Brain microvascular endothelial cell (primary cell): ENCODE measurements around the gene PDSS2.

Experiments
- DNase-seq: peaks from one replicate; pipeline ENCODE4 v3.0.0-alpha.2; 2020
- H3K27ac ChIP-seq: fragments of 250-450 bp; sonication (Bioruptor Pico); 2 replicates; pipeline ENCODE4 v1.5.1; 2020; ENCODE audit warnings: mild to moderate bottlenecking, moderate library complexity
- H3K27me3 ChIP-seq: fragments of 250-450 bp; sonication (Bioruptor Pico); replicated peaks from 2 replicates; pipeline ENCODE4 v1.5.1; 2020; ENCODE audit warnings: mild to moderate bottlenecking
- H3K36me3 ChIP-seq: fragments of 250-450 bp; sonication (Bioruptor Pico); replicated peaks from 2 replicates; pipeline ENCODE4 v1.5.1; 2020; ENCODE audit warnings: mild to moderate bottlenecking
- H3K4me3 ChIP-seq: 2 replicates; pipeline ENCODE4 v1.5.1; 2011; ENCODE audit warnings: low read depth, mild to moderate bottlenecking, control low read depth, low read length, moderate library complexity
- in situ Hi-C: cut with HindIII; loops from 2 replicates; pipeline ENCODE4 v1.10.0; 2017; ENCODE audit warnings: low sequenced_read_pairs, low pct_ligation_motif_present
- TF ChIP-seq, protein P1 (sequence below): IDR thresholded peaks from 2 replicates; pipeline ENCODE4 v1.5.1; 2011; ENCODE audit warnings: low read depth, mild to moderate bottlenecking, moderate library complexity, low read length, control low read depth, inconsistent platforms; ENCODE audit errors: missing control alignments

PDSS2 gene

GRCh38 chr6:107390685-107391435 lies 68.5 kb downstream of the PDSS2 start:
- no peak for DNase-seq

GRCh38 chr6:107390056-107390455 lies 69.3 kb downstream of the PDSS2 start:
- DNase-seq, result no peak
- Histone ChIP-seq H3K27ac (no peak overlapping the region), H3K4me3 (no peak overlapping the region), H3K36me3 (no peaks in the 10 kb centered on the region), H3K27me3 (no peaks in the 10 kb centered on the region)
- TF ChIP-seq, protein P1, sequence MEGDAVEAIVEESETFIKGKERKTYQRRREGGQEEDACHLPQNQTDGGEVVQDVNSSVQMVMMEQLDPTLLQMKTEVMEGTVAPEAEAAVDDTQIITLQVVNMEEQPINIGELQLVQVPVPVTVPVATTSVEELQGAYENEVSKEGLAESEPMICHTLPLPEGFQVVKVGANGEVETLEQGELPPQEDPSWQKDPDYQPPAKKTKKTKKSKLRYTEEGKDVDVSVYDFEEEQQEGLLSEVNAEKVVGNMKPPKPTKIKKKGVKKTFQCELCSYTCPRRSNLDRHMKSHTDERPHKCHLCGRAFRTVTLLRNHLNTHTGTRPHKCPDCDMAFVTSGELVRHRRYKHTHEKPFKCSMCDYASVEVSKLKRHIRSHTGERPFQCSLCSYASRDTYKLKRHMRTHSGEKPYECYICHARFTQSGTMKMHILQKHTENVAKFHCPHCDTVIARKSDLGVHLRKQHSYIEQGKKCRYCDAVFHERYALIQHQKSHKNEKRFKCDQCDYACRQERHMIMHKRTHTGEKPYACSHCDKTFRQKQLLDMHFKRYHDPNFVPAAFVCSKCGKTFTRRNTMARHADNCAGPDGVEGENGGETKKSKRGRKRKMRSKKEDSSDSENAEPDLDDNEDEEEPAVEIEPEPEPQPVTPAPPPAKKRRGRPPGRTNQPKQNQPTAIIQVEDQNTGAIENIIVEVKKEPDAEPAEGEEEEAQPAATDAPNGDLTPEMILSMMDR, result no peak
- in situ Hi-C loops, result no loop called here

More at GRCh38 chr6:107390685-107391435, 68.5 kb downstream of the PDSS2 start:
- no peaks in the 10 kb centered on the region for H3K36me3 ChIP-seq
- H3K27ac ChIP-seq, result no peak overlapping the region
- no peaks in the 10 kb centered on the region for H3K27me3 ChIP-seq
- in situ Hi-C loops, result no loop called here
- no peak overlapping the region for H3K4me3 ChIP-seq
- TF ChIP-seq, protein P1, result no peak

- in situ Hi-C loops, result no loop called here
- DNase-seq, result no peak
- TF ChIP-seq, protein P1, result no peak
These were observed 72.5 kb downstream of the PDSS2 start for GRCh38 chr6:107386904-107387303.

GRCh38 chr6:107386340-107386739 lies 73.0 kb downstream of the PDSS2 start:
- in situ Hi-C loops, result no loop called here
- Histone ChIP-seq H3K36me3 (no peaks in the 10 kb centered on the region), H3K4me3 (no peak overlapping the region), H3K27ac (no peak overlapping the region), H3K27me3 (no peaks in the 10 kb centered on the region)
- DNase-seq, result peak; percentile 20
- TF ChIP-seq, protein P1, result no peak

More at GRCh38 chr6:107386904-107387303, 72.5 kb downstream of the PDSS2 start:
- Histone ChIP-seq H3K27ac (no peak overlapping the region), H3K36me3 (no peaks in the 10 kb centered on the region), H3K4me3 (no peak overlapping the region), H3K27me3 (no peaks in the 10 kb centered on the region)

- no peak for DNase-seq
- Histone ChIP-seq H3K4me3 (no peak overlapping the region), H3K36me3 (no peaks in the 10 kb centered on the region), H3K27ac (no peak overlapping the region), H3K27me3 (no peaks in the 10 kb centered on the region)
- in situ Hi-C loops, result no loop called here
- TF ChIP-seq, protein P1, result no peak
These were observed 75.7 kb downstream of the PDSS2 start for GRCh38 chr6:107383705-107384104.

DNA sequence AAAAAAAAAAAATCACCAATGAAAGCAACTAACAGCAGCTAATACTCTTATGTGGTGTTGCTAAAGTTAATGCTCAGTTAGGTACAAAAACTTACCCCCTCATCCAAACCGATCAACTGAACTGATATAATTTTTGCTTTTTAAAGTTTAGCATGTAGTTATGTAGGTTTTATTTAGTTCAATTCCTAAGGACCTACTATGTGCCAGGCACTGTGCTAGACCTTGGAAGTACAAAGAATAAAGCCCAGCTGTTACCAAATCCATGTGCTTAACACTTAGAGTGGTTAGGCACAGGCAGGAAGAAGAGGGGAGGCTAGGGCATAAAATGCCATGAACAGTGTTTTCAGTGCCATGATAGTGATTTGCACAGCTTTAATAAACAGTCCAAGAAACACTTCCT lies 85.1 kb downstream of the PDSS2 start:
- DNase-seq, result no peak
- H3K27me3 ChIP-seq, result no peaks in the 10 kb centered on the region
- in situ Hi-C loops, result no loop called here
- H3K36me3 ChIP-seq, result no peaks in the 10 kb centered on the region
- no peak overlapping the region for H3K4me3 ChIP-seq
- TF ChIP-seq, protein P1, result no peak
- no peak overlapping the region for H3K27ac ChIP-seq
